IPS DF 4.7 (cell line): ENCODE measurements around the gene RABAC1.
"Not testable (repeated sequence)": the region's sequence is repeated elsewhere in the genome, so short reads cannot be mapped to it uniquely, and the experiment has no call there.

Experiments
- DNase-seq: peaks from one replicate; pipeline ENCODE4 v3.0.0-alpha.2; 2013; ENCODE audit warnings: low spot score; ENCODE audit errors: extremely low read depth

Gene RABAC1

DNA sequence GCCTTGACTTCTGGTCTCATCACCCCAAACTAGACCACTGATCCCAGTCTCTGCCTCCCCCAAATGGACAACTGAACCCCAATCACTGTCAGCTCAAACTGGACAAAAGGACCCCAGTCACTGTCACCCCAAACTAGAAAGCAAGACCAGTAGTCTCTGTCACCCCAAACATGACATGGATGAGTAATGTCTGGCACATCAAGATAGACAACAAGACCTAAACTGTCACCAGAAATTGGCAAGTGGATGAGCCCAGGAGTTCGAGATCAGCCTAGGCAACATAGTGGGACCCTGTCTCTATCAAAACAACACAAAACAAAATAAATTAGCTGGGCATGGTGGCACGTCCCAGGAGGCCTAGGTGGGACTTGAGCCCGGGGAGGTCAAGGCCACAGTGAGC lies 12.0 kb downstream of the RABAC1 start:
- DNase-seq: no peak

DNA sequence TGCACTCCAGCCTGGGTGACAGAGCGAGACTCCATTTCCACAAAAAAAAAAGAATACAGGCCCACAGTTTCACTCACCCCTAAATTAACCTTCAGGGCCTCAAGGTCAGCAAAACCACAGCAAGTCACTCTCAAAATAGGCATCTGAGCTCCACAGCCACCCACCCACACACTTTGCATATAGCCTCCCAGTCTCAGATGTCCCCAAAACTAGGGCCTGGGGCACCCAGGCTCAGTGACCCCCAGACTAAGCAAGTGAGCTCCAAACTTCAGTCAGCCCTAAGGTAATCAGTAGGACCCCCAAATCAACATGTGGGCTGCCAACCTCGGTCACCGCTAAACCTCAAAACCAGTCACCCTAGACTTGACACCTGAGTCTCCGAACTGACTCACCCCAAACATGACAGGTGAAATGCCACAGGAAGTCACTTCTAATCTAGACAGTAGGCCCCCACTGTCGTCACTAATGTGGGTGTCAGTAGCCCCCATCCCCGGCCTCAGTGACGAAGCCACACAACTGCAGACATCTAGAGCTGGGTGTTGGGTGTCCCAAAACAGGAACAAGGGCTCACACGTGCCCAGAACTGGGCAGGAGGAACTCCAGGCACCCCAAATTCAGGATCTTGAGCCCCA lies 13.9 kb downstream of the RABAC1 start:
- DNase-seq: no peak

DNA sequence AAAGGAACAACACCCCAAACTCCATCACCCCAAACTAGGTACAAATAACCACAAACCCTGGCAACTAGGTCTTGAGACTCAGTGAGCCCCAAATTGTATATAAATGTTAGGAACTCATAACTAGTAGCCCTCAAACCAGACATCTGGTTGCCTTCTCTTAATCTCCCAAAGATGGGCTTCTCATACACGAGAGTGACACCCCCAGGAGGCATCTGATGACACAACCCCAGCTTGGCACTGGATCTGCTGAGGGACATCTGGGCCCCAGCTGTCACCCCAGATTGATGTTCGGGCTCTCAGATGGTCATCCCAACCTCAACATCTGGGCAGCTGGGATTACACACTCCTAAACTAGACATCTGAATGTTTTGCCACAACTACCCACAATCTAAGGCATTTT lies 14.8 kb downstream of the RABAC1 start:
- DNase-seq: no peak

DNA sequence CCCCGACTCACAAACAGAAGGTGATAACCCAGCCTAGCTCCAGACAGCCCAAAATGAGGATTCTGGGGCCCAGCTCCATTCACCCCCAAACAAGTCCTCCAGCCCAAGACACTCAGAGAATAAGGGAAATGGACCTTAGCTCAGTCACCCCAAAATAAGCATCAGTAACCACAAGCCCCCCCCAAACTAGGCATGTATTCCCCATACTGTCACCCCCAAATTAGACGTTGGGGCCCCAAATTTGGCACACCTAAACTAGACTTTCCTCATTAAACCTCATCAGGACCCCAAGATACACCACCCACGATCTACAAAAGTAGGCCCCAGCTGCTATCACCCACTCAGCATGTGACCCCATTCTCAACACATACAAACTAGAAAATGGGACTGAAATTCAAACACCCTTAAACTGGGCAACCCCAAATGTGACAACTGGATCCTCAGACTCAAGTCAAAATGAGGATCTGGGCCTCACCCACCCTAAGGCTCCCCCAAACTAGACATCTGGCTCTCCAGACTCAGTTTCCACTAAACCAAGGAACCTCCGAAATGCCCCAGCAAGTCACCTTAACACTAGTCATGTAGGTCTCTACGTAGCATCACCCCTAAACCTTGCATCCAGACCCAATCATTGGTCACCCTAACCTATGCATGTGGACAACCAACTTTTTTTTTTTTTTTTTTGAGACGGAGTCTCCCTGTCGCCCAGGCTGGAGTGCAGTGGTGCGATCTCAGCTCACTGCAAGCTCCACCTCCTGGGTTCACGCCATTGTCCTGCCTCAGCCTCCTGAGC lies 17.5 kb downstream of the RABAC1 start:
- no peak for DNase-seq

DNA sequence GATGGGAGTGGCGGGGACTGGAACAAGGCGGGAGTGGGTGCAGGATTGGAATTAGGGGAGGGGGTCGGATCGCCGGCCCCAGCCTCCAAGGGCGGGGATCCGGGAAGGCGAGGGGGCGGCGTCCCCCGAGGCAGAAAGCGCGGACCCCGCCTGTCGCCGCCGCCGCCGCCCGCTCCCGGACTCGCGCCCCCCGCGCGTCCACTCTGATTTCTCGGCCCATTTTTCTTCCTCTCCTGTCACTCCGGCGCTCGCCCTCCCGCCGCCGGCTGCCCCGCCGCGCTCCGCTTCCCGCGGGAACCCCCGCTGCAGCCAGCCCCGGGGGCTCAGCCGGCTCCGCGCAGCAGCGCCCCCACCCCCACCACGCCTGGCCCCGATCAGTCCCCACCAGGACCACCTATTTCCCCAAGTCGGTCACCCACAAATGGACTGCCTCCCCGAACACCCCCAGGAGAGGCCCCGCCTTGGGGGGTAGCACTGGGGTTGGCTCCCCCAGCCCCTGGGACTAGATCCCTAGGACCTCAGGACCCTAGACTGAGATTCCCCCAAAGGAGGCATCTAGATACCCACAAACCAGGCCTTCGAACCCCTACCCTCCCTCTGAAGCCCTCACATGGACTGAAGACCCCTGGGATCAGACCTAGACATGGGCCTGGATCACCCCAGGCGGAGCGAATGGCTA lies 18.3 kb downstream of the RABAC1 start:
- no peak for DNase-seq

DNA sequence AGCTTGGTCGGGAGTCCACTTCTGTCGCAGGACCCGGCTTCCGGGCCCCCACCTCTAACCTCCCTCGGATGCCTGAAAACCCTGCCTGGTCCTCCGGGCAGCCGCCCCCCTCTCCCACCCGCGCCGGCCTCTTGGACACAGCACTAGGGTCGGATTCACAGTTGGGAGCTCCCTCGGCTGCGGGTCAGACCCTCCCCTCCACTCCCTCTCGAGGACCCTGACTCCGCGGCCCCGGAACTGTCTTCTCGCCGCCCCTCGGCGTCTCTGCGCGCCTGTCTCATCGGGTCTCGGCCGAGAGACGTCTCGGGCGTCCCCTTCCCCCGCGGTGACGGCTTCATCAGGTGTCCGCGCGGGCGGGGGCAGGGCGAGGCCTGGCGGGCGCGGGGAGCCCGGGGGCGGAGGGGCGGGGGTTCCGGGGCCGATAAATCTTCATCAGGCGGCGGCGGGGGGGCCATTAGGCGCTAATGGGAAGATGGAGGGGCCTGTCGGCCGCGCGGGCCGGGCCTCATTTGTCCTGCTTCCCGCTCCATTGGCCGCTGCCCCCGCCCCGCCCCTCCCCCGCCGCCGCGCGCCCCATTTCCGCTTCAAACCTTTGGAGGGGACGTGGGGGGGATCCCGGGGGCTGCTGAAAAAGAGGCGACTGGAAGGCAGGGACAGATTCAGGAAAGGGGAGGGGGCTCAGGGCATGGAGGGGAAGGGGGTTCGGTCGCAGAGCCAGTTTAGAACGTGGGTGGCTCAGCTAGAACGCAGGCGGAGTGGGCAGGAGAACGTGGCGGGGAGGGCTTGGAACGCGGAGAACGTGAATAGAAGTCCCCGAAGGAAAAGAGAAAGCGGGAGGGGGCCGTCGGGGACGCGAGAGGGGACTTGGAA lies 19.0 kb downstream of the RABAC1 start:
- DNase-seq: no peak

DNA sequence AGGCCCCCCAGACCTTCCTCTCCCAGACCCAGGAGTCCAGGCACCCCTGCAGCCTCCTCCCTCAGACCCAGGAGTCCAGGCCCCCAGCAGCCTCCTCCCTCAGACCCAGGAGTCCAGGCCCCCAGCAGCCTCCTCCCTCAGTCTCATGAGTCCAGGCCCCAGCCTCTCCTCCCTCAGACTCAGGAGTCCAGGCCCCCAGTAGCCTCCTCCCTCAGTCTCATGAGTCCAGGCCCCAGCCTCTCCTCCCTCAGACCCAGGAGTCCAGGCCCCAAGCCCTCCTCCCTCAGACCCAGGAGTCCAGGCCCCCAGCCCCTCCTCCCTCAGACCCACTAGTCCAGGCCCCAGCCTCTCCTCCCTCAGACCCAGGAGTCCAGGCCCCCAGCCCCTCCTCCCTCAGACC lies 19.9 kb downstream of the RABAC1 start:
- DNase-seq: not testable (repeated sequence)

DNA sequence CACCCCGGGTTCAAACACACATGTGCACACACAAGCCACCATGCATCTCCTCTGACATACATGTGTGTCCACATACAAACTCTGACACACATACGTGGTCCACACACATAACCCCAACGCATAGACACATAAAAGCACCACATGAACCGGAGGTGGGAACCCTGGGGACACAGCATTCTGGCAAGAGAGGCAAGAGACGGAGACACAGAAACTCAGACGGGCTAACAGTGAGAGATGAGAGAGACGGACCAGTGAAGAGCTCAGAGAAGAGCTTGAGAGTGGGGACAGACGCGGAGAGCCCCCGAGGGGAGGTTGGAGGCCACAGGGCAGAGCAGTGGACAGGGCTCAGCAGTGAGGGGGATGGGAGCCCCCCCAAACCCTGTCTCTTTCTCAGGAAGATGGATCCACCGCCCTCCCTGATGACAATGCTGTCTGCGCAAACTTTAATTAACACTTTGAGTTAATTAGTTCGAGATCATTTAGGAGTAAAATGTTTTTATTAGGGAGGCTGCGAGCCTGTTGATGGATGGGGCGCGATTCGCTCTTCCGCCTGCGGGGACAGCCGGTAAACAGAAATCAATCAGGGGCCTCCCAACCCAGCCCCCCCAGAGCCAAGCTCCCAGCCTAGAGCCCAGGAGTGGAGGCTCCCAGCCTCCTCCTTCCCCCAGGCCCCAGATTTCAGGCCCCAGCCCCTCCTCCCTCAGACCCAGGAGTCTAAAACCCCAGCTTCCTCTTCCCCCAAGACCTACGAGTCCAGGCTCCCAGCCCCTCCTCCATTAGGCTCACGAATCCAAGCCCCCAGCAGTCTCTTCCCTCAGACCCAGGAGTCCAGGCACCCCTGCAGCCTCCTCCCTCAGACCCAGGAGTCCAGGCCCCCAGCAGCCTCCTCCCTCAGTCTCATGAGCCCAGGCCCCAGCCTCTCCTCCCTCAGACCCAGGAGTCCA lies 21.3 kb downstream of the RABAC1 start:
- DNase-seq: no peak

DNA sequence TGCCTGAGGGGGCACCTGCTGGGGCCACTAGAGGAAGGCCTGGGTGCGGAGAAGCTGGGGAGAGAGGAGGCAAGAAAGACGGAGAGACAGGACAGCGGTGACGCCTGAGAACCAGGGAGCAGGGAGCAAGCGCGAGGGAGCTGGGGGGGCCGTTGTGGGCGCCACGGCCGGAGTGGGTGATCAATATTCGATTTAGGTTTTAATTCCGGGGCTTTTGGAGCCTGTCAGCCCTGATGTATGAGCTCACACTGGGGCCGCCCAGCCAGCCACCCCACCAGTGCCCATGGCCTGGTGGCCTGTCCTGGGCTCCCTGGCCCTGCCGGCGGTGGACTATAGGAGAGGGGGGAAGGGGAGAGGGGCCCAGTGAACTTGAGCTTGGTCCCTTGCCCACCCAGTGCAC lies 22.2 kb downstream of the RABAC1 start:
- DNase-seq: no peak

DNA sequence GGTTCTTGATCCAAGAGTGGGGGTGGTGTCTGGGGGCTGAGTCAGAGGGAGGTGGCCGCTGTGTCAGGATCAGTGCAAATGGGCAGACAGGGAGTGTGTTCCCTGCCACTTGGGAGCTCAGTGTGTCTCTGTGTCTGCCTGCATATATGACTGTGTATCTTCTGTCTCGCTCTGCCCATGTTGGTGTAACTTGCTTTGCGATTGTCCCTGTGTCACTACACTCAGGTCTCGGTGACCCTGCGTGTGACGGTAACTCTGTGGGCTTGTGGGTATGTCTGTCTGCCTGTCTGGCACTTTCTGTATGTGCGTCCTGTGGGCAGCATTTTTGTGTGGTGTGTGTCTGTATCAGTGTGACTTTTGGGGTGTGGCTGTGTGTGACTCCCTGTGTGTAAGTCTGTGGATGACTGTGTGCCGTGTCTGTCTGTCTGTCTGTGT lies 22.7 kb downstream of the RABAC1 start:
- no peak for DNase-seq

DNA sequence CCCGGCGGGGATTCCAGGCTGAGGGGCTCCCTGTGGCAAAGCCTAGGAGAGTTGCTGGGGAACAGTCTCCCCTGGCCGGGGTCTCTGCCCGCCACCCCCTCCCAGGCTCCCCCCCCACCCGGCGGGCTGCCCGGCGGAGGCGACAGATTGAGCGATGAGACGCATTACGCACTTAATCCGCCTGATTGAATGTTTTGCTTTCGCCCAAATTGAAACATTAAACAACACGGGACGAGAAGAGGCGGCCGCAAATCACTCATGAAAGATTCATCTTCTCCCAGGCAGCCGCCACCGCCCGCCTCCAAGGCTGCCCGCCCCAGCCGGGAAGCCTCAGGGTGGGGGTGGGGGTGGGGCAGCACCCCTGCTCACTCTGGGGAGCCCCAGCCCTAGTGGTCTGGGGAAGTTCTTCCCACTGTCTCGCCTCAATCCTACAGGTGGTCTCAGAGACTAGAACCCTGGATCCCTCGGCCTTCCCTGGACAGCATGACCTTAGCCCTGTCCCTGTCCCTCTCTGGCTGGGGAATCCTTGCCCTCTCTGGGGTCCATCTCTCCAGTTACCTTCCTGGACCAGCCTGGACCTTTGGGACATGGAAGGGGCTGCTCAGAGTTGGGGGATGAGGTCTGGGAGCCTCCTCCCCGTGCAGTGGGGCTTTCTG lies 23.2 kb downstream of the RABAC1 start:
- DNase-seq: no peak

DNA sequence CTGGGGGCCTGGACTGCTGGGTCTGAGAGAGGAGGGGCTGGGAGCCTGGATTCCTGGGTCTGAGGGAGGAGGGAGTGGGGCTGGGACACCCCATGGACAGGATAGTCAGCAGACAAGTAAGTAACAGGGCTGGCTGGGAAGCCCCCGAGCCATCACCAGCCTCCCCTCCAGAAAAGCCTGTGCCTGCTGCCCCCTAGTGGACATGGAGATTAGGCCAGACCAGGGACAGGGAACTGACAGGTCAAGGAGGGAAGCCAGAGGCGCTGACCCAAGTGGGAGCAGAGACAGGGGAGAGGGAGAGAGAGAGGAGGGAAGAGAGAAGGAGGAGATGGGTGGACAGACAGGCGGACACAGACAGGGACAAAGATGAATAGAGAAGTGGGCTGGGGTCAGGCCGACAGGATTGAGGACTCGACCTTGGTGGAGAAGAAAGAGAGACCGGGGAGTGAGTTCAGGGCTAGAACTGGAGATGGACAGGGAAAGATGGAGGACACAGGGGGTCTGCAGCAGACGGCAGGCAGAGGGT lies 24.2 kb downstream of the RABAC1 start:
- no peak for DNase-seq

DNA sequence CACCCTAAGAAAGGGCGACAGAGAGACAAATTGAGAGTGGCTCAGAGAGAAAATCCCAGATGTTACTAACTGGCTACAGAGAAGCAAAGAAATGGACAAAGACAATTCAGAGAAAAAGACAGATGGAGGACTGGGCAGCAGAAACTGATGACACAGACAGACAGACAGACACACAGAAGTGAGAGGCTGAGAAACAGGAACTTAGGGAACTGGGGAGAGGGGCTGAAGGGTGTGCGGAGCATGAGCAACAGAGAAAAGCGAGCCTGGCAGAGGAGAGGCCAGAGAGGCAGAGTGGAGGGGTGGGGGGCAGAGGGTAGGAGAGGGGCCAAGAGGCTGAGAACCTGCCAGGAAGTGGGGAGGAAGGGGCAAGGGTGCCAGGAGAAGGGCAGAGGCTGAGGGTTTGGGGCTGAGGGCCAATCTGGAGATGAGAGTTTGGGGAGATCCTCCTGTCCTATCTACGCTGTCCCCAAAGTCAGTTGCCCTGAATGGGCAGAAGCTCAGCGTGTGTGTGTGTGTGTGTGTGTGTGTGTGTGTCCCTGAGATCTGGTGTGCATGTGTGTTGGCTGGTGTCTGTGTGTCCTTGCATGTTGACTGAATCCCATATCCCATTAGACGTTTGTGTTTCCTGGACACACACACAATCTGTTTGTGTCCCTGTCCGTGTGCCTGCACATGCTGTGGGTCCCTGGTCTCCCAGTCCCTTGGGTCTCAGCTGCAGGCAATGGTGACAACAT lies 25.3 kb downstream of the RABAC1 start:
- no peak for DNase-seq

DNA sequence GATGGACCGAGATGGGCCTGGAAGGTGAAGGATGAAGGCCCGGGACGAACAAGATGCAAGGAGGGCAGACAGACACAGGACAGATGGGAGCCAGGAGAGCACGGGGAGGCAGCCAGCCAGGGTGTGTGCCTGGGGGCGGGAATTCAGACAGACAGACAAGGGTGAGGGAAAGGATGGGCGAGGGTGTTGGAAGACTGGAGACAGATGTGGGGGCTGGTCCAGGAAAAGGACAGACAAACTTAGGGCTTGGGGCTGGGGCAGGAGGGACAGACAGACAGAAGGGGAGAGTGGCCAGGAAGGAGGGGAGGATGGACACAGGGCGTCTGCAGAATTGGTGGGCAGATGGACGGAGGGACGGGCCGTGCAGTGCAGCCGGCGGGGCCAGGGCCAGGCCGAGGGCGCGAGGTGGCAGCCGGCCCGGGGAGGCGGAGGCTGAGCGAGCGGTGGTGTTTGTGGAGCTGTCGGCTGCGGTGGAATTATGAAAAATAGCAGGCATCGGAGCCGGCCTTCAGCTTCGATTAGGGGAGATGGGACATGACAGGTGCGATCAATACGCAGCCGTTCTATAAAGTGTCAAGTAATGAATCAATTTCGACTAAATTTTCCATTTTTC lies 26.3 kb downstream of the RABAC1 start:
- no peak for DNase-seq

DNA sequence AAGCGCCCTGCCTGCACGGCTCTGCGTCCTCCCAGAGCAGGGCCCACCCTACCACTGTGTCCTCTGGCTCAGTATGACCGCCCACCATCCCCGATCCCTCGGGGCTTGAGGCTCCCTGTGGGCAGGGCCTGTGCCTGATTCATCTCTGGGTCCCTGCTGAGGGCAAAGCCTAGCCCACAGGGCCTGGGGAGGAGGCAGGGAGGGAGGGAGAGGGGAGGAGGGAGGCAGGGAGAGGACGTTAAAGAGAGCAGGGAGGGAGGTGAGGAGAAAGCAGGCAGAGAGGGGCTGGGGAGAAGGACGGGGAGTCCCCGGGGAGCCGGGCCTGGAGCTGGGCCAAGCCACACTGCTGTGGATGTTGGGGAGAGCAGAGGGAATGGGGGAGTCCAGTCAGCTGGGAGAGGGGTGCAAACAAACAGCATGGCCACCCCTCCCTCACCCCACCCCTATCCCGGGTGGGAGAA lies 26.8 kb downstream of the RABAC1 start:
- no peak for DNase-seq

DNA sequence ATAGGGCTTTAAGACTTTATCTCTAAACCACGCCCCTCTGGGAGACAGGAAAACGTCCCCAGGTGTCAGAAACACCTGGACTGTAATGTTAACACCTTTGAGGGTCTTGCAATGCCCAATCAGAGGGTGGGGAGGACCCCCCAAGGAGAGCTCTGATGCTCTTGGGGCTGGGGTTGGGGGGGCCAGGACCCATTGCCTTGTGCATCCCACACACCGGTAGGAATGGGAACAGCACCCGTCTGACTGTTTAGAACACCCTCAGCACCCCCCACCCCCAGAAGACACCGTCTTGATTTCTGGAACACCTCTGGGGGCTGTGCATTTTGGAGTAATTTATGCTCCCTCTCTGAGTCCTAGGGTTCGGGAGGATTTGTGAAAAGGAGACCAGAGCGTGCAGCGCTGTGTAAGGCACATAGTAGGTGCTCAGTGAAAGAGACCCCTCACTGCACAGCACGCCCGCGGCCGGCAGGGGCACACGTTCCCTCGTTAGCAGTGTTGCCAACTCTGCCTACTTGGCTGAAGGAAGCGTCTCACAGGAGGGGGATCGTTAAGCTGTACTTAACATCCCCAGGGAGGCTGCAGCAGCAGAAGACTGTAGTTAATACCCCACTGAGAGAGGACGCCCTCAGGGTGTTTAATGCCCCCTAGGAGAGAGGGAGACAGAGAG lies 28.1 kb downstream of the RABAC1 start:
- DNase-seq: no peak

DNA sequence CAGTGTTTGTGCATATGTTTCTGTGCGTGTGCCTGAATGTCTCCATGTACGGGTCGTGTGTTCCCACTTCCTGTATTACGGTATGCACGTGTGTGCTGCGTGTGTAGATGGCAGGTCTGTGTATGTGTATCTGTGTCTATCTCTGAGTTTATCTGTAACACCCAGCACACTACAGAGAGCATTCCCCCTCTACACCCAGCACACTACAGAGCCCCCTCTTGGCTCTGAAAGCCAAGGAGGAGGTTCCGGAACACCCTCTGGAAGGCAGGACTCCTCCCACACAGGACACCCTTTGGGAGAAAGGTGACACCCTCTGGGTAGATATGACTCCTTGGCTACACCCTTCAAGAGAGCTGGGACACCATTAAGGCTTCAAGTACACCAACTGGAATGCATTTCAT lies 28.8 kb downstream of the RABAC1 start:
- DNase-seq: no peak

DNA sequence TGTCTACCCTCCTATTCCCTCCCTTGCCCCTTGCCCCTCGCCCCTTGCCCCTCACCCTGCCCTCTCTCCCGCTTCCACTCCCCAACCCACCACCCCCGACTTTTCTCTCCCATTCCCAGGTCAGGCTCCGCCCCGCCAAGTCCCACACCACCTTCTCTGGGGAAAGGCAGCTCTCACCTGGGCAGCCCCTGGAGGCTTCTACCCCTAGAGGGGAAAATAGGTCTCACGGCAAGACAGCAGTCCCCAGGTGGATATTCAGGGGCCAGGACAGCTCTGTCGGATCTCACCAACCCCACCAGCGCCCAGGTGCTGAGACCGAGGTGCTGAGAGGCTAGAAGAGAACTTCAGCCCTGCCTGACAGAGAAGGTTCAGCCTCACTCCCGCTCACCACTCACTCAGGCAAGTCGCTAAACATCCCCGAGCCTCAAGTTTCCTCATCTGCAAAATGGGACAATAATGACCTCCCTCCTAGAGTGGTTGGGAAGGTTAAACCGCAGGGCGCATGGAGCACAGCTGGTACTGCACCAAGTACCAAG lies 29.5 kb downstream of the RABAC1 start:
- no peak for DNase-seq
